Measurements from ENCODE around the gene PC. TPM values are rescaled to one million over a fixed set of nuclear protein-coding genes. Genes with fewer than 3 reads are reported as not detected.

PC gene
- polyA plus RNA-seq, 2 donors = 18.0 to 24.9 TPM

DNA sequence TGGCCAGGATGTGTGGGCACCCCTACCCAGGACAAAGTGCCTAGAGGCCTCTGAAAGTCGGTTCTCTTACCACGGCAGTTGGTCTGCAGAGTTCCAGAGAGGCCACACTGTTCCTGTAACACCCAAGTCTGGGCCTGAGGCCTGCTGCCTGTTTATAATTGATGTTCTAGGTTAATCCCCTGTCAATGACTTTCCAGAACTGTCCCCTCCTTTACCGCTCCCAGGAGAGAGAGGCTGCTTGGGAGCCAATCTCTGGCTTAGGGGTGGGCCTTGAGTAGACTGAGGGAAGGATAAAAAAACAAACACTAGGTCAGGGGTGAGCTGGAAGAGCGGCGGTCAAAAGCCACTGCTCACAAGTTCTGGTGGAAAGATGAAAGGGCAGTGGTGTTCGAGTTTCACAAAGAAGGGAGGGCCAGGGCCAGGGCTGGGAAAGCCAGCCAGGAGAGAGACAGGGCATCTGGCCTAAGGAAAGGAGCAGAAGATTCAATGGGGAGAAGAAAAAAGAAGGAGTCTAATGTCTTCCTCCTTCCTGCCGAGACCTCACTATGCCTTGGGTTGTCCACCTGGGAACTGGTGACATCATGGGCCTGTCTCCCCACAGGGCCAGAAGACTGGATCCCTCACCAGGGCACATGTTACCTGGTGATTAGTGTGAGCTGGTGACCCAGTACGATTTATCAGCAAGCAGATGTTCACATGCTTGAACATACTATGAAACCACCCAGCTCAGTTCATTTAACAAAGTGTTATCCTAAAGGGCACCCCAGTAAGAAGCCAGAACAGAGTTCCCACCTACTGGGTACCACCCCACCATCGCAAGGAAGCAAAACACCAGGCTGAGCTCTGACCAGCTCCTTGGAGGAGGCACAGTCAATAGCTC lies 50.2 kb downstream of the PC start:
- no peak overlapping the region for H3K4me3 ChIP-seq (ENCODE audit: low read depth in 1 of 2, low read length in 2 of 2)
- WGBS, 2 donors = 76 to 80% methylated on average over 9 of the region's 9 CpGs
- H3K4me1 ChIP-seq (ENCODE audit: control insufficient read depth in 2 of 2, insufficient read depth in 2 of 2, low read length in 1 of 2) = peaks cover 2 to 10% of the 10 kb centered on the region in 2 donors
- no peaks in the 10 kb centered on the region for H3K9me3 ChIP-seq (ENCODE audit: control insufficient read depth in 2 of 2, insufficient read depth in 1 of 2, low read depth in 1 of 2, low read length in 1 of 2)
- H3K27me3 ChIP-seq (ENCODE audit: control insufficient read depth in 1 of 2, insufficient read depth in 2 of 2, low read length in 2 of 2) = no peaks in the 10 kb centered on the region
- no peaks in the 10 kb centered on the region for H3K36me3 ChIP-seq (ENCODE audit: control insufficient read depth in 2 of 2, insufficient read depth in 2 of 2, low read length in 1 of 2)
- H3K27ac ChIP-seq (ENCODE audit: low read depth in 2 of 2, low read length in 1 of 2) = no peak overlapping the region

DNA sequence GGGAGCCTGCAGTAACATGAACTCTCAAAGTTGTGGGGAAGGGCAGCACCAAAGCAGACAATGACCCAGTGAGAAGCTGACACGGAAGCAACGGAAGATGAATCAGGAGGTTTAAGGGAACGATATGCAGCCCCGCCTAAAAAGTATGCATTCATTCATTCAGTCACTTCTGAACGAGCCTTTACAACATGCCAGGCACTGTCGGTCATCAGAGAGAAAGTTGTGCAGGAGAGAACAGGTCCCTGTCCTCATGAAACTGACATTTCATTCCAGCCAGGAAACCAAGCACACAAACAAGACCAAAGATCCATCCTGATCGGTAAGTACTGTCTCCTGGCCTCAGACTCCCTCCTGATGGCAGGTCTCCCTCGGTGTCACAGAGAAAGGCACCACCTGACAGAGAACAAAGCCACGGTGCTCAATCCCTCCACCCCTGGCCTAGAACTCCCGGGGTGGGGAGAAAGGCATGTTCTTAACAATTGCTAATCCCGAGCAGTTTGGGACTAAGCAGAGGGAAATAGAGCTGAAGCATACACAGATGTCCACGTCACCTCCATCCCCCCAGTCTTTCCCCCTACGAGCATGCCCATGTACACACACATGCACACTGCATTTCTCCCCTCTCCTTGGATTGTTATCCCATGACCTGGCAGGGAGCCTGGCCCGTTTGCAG lies 52.0 kb downstream of the PC start:
- Histone ChIP-seq H3K27ac (ENCODE audit: low read depth in 2 of 2, low read length in 1 of 2) (peak overlapping the region; percentile 81 to 84), H3K4me3 (ENCODE audit: low read depth in 1 of 2, low read length in 2 of 2) (no peak overlapping the region), H3K9me3 (ENCODE audit: control insufficient read depth in 2 of 2, insufficient read depth in 1 of 2, low read depth in 1 of 2, low read length in 1 of 2) (no peaks in the 10 kb centered on the region), H3K27me3 (ENCODE audit: control insufficient read depth in 1 of 2, insufficient read depth in 2 of 2, low read length in 2 of 2) (no peaks in the 10 kb centered on the region), H3K36me3 (ENCODE audit: control insufficient read depth in 2 of 2, insufficient read depth in 2 of 2, low read length in 1 of 2) (no peaks in the 10 kb centered on the region), H3K4me1 (ENCODE audit: control insufficient read depth in 2 of 2, insufficient read depth in 2 of 2, low read length in 1 of 2) (peaks cover 2 to 10% of the 10 kb centered on the region in 2 donors)
- WGBS, 2 donors = 49 to 50% methylated on average over 14 of the region's 14 CpGs

DNA sequence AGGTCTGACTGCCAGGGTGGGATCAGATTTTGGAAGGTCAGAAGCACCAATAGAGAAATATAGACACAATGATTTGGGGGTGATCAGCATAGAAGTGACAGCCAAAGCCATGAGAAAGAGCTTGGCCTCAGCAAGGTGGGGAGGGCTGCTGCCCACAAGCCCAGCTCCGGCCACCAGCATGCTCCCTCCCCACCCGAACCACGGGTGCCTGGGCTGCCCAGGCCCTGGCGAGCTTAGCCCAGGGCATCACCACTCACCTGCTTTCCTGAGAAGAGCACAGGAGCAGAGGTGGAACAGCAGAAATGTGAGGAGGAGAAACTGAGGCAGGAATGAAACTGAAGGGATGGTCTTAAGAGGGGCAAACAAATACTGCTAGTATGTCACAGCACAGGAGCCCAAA lies 52.6 kb downstream of the PC start:
- Histone ChIP-seq H3K27ac (ENCODE audit: low read depth in 2 of 2, low read length in 1 of 2) (peak overlapping the region; percentile 61 to 81), H3K27me3 (ENCODE audit: control insufficient read depth in 1 of 2, insufficient read depth in 2 of 2, low read length in 2 of 2) (no peaks in the 10 kb centered on the region)
- 66 to 83% methylated on average over 4 of the region's 4 CpGs for WGBS, 2 donors

DNA sequence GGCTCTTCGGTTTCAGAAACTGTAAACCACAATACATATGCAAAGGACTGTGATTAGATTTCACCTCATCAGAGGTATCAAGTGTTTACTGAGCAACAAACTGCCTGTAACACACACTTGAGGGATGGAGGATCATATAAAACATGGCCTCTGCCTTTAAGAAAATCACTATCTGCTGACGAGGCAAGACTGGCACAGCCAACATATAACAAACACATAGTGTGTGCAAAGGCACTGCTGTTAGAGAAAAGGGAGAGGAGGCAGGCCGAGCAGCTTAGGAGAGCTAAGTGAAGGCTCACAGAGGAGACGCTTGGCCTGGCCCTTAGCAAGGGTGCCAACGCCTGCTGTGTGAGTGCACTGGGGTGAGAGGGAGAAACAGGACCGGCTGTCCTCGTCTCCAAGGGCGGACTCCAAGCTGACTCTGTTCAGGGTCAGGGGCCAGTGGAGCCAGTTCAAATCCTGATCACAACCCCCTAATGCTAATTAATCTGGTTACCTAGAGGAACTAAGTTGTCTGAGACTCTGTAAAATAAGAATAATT lies 53.1 kb downstream of the PC start:
- Histone ChIP-seq H3K9me3 (ENCODE audit: control insufficient read depth in 2 of 2, insufficient read depth in 1 of 2, low read depth in 1 of 2, low read length in 1 of 2) (no peaks in the 10 kb centered on the region), H3K4me3 (ENCODE audit: low read depth in 1 of 2, low read length in 2 of 2) (no peak overlapping the region), H3K4me1 (ENCODE audit: control insufficient read depth in 2 of 2, insufficient read depth in 2 of 2, low read length in 1 of 2) (peaks cover 2 to 10% of the 10 kb centered on the region in 2 donors), H3K36me3 (ENCODE audit: control insufficient read depth in 2 of 2, insufficient read depth in 2 of 2, low read length in 1 of 2) (no peaks in the 10 kb centered on the region), H3K27me3 (ENCODE audit: control insufficient read depth in 1 of 2, insufficient read depth in 2 of 2, low read length in 2 of 2) (no peaks in the 10 kb centered on the region), H3K27ac (ENCODE audit: low read depth in 2 of 2, low read length in 1 of 2) (peak overlapping the region in 1 of 2 donors; percentile 23)
- WGBS, 2 donors = 71 to 78% methylated on average over 8 of the region's 8 CpGs

More for the DNA sequence above, 52.6 kb downstream of the PC start:
- Histone ChIP-seq H3K9me3 (ENCODE audit: control insufficient read depth in 2 of 2, insufficient read depth in 1 of 2, low read depth in 1 of 2, low read length in 1 of 2) (no peaks in the 10 kb centered on the region), H3K36me3 (ENCODE audit: control insufficient read depth in 2 of 2, insufficient read depth in 2 of 2, low read length in 1 of 2) (no peaks in the 10 kb centered on the region), H3K4me1 (ENCODE audit: control insufficient read depth in 2 of 2, insufficient read depth in 2 of 2, low read length in 1 of 2) (peaks cover 2 to 10% of the 10 kb centered on the region in 2 donors), H3K4me3 (ENCODE audit: low read depth in 1 of 2, low read length in 2 of 2) (no peak overlapping the region)

DNA sequence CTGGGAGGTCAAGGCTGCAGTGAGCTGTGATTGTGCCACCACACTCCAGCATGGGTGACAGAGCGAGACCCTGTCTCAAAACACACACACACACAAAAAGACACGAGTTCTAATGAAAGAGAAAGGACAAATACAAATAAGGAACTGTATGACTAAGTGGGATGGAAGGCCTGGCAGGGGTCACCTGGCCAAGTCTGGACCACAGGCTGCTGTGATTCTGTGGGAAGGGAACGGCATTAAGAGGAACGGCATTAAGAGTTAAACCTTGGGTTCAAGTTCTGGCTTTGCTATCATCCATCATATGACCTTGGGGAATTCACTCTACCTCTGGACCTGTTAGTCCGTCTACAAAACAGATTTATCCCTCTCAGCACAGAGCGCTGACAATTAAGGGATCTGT lies 53.6 kb downstream of the PC start:
- Histone ChIP-seq H3K9me3 (ENCODE audit: control insufficient read depth in 2 of 2, insufficient read depth in 1 of 2, low read depth in 1 of 2, low read length in 1 of 2) (no peaks in the 10 kb centered on the region), H3K36me3 (ENCODE audit: control insufficient read depth in 2 of 2, insufficient read depth in 2 of 2, low read length in 1 of 2) (no peaks in the 10 kb centered on the region), H3K4me1 (ENCODE audit: control insufficient read depth in 2 of 2, insufficient read depth in 2 of 2, low read length in 1 of 2) (peaks cover 2 to 10% of the 10 kb centered on the region in 2 donors), H3K27ac (ENCODE audit: low read depth in 2 of 2, low read length in 1 of 2) (no peak overlapping the region), H3K27me3 (ENCODE audit: control insufficient read depth in 1 of 2, insufficient read depth in 2 of 2, low read length in 2 of 2) (no peaks in the 10 kb centered on the region), H3K4me3 (ENCODE audit: low read depth in 1 of 2, low read length in 2 of 2) (no peak overlapping the region)
- WGBS, 2 donors = 89 to 93% methylated on average over 6 of the region's 6 CpGs

DNA sequence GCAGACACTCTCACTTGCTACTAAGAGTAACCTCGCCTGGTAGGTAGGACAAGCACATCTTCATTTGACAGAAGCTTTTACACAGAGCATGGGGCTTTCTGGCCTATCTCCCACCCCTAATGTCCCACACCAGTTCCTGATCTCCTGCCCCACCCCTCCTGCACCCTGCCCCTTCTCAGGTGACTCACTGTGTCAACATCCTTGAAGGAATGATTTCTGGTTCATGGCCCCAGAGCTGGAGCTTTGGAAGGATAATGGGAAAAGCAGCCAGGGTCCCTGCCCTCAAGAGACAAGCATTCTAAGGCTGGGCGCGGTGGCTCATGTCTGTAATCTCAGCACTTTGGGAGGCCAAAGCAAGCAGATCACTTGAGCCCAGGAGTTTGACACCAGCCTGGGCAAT lies 54.1 kb downstream of the PC start:
- Histone ChIP-seq H3K9me3 (ENCODE audit: control insufficient read depth in 2 of 2, insufficient read depth in 1 of 2, low read depth in 1 of 2, low read length in 1 of 2) (no peaks in the 10 kb centered on the region), H3K27ac (ENCODE audit: low read depth in 2 of 2, low read length in 1 of 2) (peak overlapping the region in 1 of 2 donors; percentile 65), H3K4me1 (ENCODE audit: control insufficient read depth in 2 of 2, insufficient read depth in 2 of 2, low read length in 1 of 2) (peaks cover 2 to 10% of the 10 kb centered on the region in 2 donors), H3K4me3 (ENCODE audit: low read depth in 1 of 2, low read length in 2 of 2) (no peak overlapping the region), H3K36me3 (ENCODE audit: control insufficient read depth in 2 of 2, insufficient read depth in 2 of 2, low read length in 1 of 2) (no peaks in the 10 kb centered on the region), H3K27me3 (ENCODE audit: control insufficient read depth in 1 of 2, insufficient read depth in 2 of 2, low read length in 2 of 2) (no peaks in the 10 kb centered on the region)
- 74 to 83% methylated on average over 3 of the region's 3 CpGs for WGBS, 2 donors

DNA sequence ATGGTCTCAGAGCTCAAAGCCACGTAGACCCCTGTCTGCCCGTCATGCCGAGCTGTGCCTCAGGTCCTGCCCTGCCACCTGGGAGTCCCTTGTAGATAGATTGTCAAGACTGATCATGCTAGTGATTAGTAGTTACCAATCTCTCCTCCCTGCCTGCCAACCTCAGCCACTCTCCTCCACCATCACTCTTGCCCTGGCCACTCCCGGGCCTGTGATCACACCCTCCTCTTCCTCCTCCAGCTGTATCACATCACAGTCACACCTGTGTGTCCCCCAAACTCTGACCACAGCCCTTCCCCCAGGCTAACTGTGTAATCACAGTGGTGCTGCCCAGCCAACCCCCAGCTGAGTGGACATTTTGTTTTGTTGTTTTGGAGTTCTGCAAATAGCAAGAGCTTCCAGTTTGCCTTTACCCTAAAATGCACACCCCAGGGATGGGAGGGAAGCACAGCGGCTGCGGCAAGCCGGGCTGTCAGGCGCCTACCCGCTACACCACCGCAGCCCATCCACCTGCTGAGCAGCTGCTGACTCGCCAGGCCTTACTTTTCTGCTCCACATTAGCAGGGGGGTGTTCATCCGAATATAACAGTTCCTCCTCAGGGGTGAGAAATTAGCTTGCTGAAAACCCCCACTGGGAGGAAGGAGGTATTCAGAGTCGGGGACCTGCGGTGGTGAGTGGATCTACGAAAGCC lies 55.6 kb downstream of the PC start:
- H3K27ac ChIP-seq (ENCODE audit: low read depth in 2 of 2, low read length in 1 of 2) = no peak overlapping the region

DNA sequence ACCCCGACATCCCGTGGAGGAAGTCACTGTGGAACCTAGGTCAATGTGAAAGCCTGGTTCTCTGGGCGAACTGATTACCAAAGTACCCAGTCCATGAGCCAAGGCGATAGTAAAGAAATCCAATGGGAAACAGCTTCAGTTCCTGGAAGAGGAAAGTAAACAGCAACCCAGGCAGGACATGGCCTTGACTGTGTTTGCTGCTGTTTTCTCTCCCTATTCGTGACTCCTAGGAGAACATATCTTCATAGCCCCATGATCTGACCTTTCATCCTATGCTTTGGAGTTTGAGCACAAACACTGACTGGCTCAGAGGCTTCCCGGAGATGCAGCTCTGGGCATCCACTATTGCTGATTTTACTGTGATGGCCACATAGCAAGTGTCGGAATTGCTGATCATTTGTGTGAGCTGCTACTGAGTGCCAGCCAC lies 56.2 kb downstream of the PC start:
- WGBS, 2 donors = 84 to 93% methylated on average over 7 of the region's 7 CpGs
- no peak overlapping the region for H3K27ac ChIP-seq (ENCODE audit: low read depth in 2 of 2, low read length in 1 of 2)
- no peaks in the 10 kb centered on the region for H3K36me3 ChIP-seq (ENCODE audit: control insufficient read depth in 2 of 2, insufficient read depth in 2 of 2, low read length in 1 of 2)
- no peaks in the 10 kb centered on the region for H3K27me3 ChIP-seq (ENCODE audit: control insufficient read depth in 1 of 2, insufficient read depth in 2 of 2, low read length in 2 of 2)
- no peak overlapping the region for H3K4me3 ChIP-seq (ENCODE audit: low read depth in 1 of 2, low read length in 2 of 2)
- H3K4me1 ChIP-seq (ENCODE audit: control insufficient read depth in 2 of 2, insufficient read depth in 2 of 2, low read length in 1 of 2) = peaks cover 2 to 8% of the 10 kb centered on the region in 2 donors
- H3K9me3 ChIP-seq (ENCODE audit: control insufficient read depth in 2 of 2, insufficient read depth in 1 of 2, low read depth in 1 of 2, low read length in 1 of 2) = no peaks in the 10 kb centered on the region

More for the DNA sequence above, 55.6 kb downstream of the PC start:
- H3K4me1 ChIP-seq (ENCODE audit: control insufficient read depth in 2 of 2, insufficient read depth in 2 of 2, low read length in 1 of 2) = peaks cover 2 to 10% of the 10 kb centered on the region in 2 donors
- H3K9me3 ChIP-seq (ENCODE audit: control insufficient read depth in 2 of 2, insufficient read depth in 1 of 2, low read depth in 1 of 2, low read length in 1 of 2) = no peaks in the 10 kb centered on the region
- H3K27me3 ChIP-seq (ENCODE audit: control insufficient read depth in 1 of 2, insufficient read depth in 2 of 2, low read length in 2 of 2) = no peaks in the 10 kb centered on the region
- no peak overlapping the region for H3K4me3 ChIP-seq (ENCODE audit: low read depth in 1 of 2, low read length in 2 of 2)
- no peaks in the 10 kb centered on the region for H3K36me3 ChIP-seq (ENCODE audit: control insufficient read depth in 2 of 2, insufficient read depth in 2 of 2, low read length in 1 of 2)
- 86 to 88% methylated on average over 15 of the region's 15 CpGs for WGBS, 2 donors

DNA sequence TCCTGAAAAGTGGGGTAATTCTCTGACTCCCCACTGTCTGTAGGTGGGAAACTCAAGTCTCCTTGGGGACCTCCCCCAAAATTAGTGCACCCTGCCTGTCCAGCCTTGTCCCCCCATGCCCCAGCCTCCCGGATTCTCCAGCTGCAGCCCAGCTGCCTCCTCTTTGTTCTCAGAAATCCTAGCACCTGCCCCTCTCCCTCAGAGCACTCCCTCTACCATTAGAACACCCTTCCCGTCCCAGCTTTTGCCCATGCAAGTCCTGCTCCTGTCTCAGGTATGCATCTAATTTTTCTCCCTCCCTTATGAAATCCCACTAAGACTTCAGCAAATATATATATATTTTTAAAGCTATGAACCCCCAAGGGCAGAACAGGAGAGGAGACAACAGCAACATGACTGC lies 64.0 kb downstream of the PC start:
- no peaks in the 10 kb centered on the region for H3K36me3 ChIP-seq (ENCODE audit: control insufficient read depth in 2 of 2, insufficient read depth in 2 of 2, low read length in 1 of 2)
- 51 to 57% methylated on average over 2 of the region's 2 CpGs for WGBS, 2 donors
- H3K9me3 ChIP-seq (ENCODE audit: control insufficient read depth in 2 of 2, insufficient read depth in 1 of 2, low read depth in 1 of 2, low read length in 1 of 2) = no peaks in the 10 kb centered on the region
- H3K27ac ChIP-seq (ENCODE audit: low read depth in 2 of 2, low read length in 1 of 2) = peak overlapping the region in 1 of 2 donors; percentile 42
- H3K4me1 ChIP-seq (ENCODE audit: control insufficient read depth in 2 of 2, insufficient read depth in 2 of 2, low read length in 1 of 2) = no peaks in the 10 kb centered on the region
- no peak overlapping the region for H3K4me3 ChIP-seq (ENCODE audit: low read depth in 1 of 2, low read length in 2 of 2)
- no peaks in the 10 kb centered on the region for H3K27me3 ChIP-seq (ENCODE audit: control insufficient read depth in 1 of 2, insufficient read depth in 2 of 2, low read length in 2 of 2)
